CD4-positive, alpha-beta T cell (primary cell): ENCODE data around the gene RNU2-63P. TPM values are rescaled to one million over a fixed set of nuclear protein-coding genes. Genes with fewer than 3 reads are reported as not detected.
"Not testable (repeated sequence)": the region's sequence is repeated elsewhere in the genome, so short reads cannot be mapped to it uniquely, and the experiment has no call there.

Source experiments
- ATAC-seq: fragments of 200-7000 bp; cut with Tn5 transposase; one replicate; pipeline ENCODE4 v1.10.0; 2022; ENCODE audit warnings: mild to moderate bottlenecking; ENCODE audit not compliant: poor library complexity
- CTCF ChIA-PET: fragments of 350-600 bp; sonication (Branson Sonifier 250); formaldehyde crosslinking; loops from one replicate; lab custom pipeline; 2021; ENCODE audit warnings: antibody characterized with exemption, inconsistent platforms; lab: Charles Lee
- POLR2A ChIA-PET: fragments of 350-600 bp; sonication (Branson Sonifier 250); formaldehyde crosslinking; loops from one replicate; lab custom pipeline; 2021; ENCODE audit warnings: antibody characterized with exemption, inconsistent platforms; lab: Charles Lee
- DNase-seq, 14 experiments: peaks; one replicate each; pipeline ENCODE4 v3.0.0-alpha.2; 2013 to 2020; ENCODE audit warnings: mixed read lengths in 2 of 14
- H3K27ac ChIP-seq, 2 donors: one replicate each; pipeline versions ENCODE4 v1.5.1 to v1.7.0; 2013; ENCODE audit warnings: low read length in 2 of 2, low read depth in 1 of 2, mild to moderate bottlenecking in 1 of 2
- H3K27me3 ChIP-seq, 2 experiments: 1 replicate in 1 of 2; 2 replicates in 1 of 2; pipeline versions ENCODE4 v1.6.1 to v1.7.0; 2013; ENCODE audit warnings: low read length in 2 of 2, control low read depth in 1 of 2, mild to moderate bottlenecking in 1 of 2, moderate library complexity in 1 of 2; ENCODE audit not compliant: insufficient read depth in 2 of 2, control insufficient read depth in 1 of 2
- H3K36me3 ChIP-seq: one replicate; pipeline ENCODE4 v1.6.1; 2013; ENCODE audit warnings: low read length, control low read depth; ENCODE audit not compliant: insufficient read depth
- H3K4me1 ChIP-seq: one replicate; pipeline ENCODE4 v1.6.1; 2013; ENCODE audit warnings: low read length, control low read depth; ENCODE audit not compliant: insufficient read depth
- H3K4me3 ChIP-seq: one replicate; pipeline ENCODE4 v1.5.1; 2013; ENCODE audit warnings: mild to moderate bottlenecking, low read length, moderate library complexity
- H3K9me3 ChIP-seq, 2 experiments: 1 replicate in 1 of 2; 2 replicates in 1 of 2; pipeline versions ENCODE4 v1.6.1 to v1.7.0; 2013; ENCODE audit warnings: low read length in 2 of 2, mild to moderate bottlenecking in 2 of 2, control low read depth in 1 of 2, moderate library complexity in 1 of 2; ENCODE audit not compliant: control insufficient read depth in 1 of 2, insufficient read depth in 1 of 2
- H3K27ac Mint-ChIP-seq: one replicate; pipeline ENCODE4 v1.8.0; 2020; ENCODE audit warnings: mixed read lengths
- H3K27me3 Mint-ChIP-seq: one replicate; pipeline ENCODE4 v1.8.0; 2021; ENCODE audit warnings: mixed read lengths
- H3K36me3 Mint-ChIP-seq: one replicate; pipeline ENCODE4 v1.8.0; 2021; ENCODE audit warnings: low read depth, mixed read lengths
- H3K4me1 Mint-ChIP-seq: one replicate; pipeline ENCODE4 v1.8.0; 2021; ENCODE audit warnings: low read depth, mixed read lengths
- H3K4me3 Mint-ChIP-seq: one replicate; pipeline ENCODE4 v1.8.0; 2020; ENCODE audit warnings: mild to moderate bottlenecking, mixed read lengths
- H3K9me3 Mint-ChIP-seq: one replicate; pipeline ENCODE4 v1.8.0; 2020; ENCODE audit warnings: mixed read lengths
- intact Hi-C, 2 experiments: fragments of 100-400 bp; cut with DNase I in 1 of 2; cut with micrococcal nuclease in 1 of 2; formaldehyde crosslinking; loops; one replicate each; pipeline versions ENCODE4 v1.15.1 to v1.9.0; 2023 to 2025; cut with DNase I, micrococcal nuclease
- total RNA-seq, 174 experiments: library from RNA in 2 of 174; stranded (reverse) in 2 of 174; gene quantifications; one replicate each; pipeline ENCODE4 v1.2.3 and lab custom pipeline; 2021 to 2026

RNU2-63P gene
- total RNA-seq, 2 experiments from 2014 or later = 2.6 to 3.1 TPM

GRCh38 chr2:87992569-87992968 is 23.8 kb downstream of the RNU2-63P start:
- ATAC-seq, H3K4me3 ChIP-seq, CTCF ChIA-PET, H3K36me3 ChIP-seq, H3K4me1 Mint-ChIP-seq, H3K27me3 ChIP-seq, H3K27ac Mint-ChIP-seq, H3K4me1 ChIP-seq, H3K27me3 Mint-ChIP-seq, H3K27ac ChIP-seq, intact Hi-C loops, DNase-seq, H3K9me3 ChIP-seq, H3K9me3 Mint-ChIP-seq, H3K4me3 Mint-ChIP-seq, POLR2A ChIA-PET, H3K36me3 Mint-ChIP-seq: not testable (repeated sequence)

DNA sequence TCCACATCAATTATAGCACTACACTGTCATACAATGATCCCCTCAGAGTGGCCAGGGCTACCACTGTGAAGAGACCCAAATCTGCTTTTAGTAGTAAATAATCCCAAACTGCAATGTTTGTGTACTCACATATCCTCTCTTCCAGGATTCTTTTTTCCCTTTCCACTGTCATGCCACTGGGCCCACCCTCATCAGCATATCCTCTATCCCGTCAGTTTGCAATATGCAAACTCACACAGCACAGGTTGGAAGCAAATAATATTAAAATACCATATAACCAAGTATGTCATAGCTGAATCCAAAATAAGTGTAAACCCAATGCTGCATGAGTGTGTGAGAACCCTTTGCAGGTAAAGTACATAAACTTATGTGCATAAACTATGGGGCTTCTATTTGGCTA is 28.9 kb downstream of the RNU2-63P start:
- H3K36me3 Mint-ChIP-seq, H3K9me3 Mint-ChIP-seq, H3K4me1 Mint-ChIP-seq, H3K4me3 ChIP-seq, CTCF ChIA-PET, DNase-seq, H3K4me3 Mint-ChIP-seq, POLR2A ChIA-PET, H3K27me3 Mint-ChIP-seq, H3K27ac Mint-ChIP-seq, H3K9me3 ChIP-seq, H3K36me3 ChIP-seq, H3K27ac ChIP-seq, ATAC-seq, H3K27me3 ChIP-seq, H3K4me1 ChIP-seq, intact Hi-C loops: not testable (repeated sequence)

DNA sequence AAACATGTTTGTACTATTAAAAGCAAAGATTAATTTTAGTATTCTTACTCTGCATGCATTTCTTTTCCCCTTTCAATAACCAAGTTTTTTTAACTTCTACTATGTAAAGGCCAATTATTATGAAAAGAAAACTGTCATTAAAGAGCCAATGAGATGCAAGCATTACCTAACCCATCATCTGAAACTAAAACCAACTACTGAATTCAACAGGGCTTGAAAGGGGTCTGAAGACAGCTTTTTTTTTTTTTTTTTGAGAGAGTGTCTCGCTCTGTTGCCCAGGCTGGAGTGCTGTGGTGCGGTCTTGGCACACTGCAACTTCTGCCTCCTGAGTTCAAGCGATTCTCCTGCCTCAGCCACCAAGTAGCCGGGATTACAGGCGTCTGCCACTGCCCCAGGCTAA is 30.4 kb downstream of the RNU2-63P start:
- H3K36me3 Mint-ChIP-seq, CTCF ChIA-PET: not testable (repeated sequence)

GRCh38 chr2:87981182-87981581 is 35.2 kb downstream of the RNU2-63P start:
- H3K4me1 Mint-ChIP-seq, H3K27ac ChIP-seq, intact Hi-C loops, H3K9me3 Mint-ChIP-seq, H3K27me3 Mint-ChIP-seq, H3K27me3 ChIP-seq, DNase-seq, H3K36me3 ChIP-seq, H3K4me3 ChIP-seq, H3K27ac Mint-ChIP-seq, H3K4me3 Mint-ChIP-seq, CTCF ChIA-PET, POLR2A ChIA-PET, ATAC-seq, H3K9me3 ChIP-seq, H3K36me3 Mint-ChIP-seq, H3K4me1 ChIP-seq: not testable (repeated sequence)

More for the DNA sequence above, 30.4 kb downstream of the RNU2-63P start:
- H3K4me3 Mint-ChIP-seq, H3K27me3 Mint-ChIP-seq, H3K36me3 ChIP-seq, intact Hi-C loops, H3K4me1 ChIP-seq, H3K9me3 ChIP-seq, H3K4me3 ChIP-seq, ATAC-seq, H3K4me1 Mint-ChIP-seq, H3K27ac ChIP-seq, H3K9me3 Mint-ChIP-seq, POLR2A ChIA-PET, H3K27ac Mint-ChIP-seq, DNase-seq, H3K27me3 ChIP-seq: not testable (repeated sequence)

GRCh38 chr2:87972385-87972784 is 44.0 kb downstream of the RNU2-63P start:
- H3K27ac ChIP-seq, H3K36me3 ChIP-seq, H3K27me3 Mint-ChIP-seq, H3K36me3 Mint-ChIP-seq, H3K4me1 Mint-ChIP-seq, H3K4me1 ChIP-seq, intact Hi-C loops, H3K27ac Mint-ChIP-seq, DNase-seq, H3K9me3 Mint-ChIP-seq, CTCF ChIA-PET, H3K27me3 ChIP-seq, H3K9me3 ChIP-seq, H3K4me3 Mint-ChIP-seq, POLR2A ChIA-PET, H3K4me3 ChIP-seq, ATAC-seq: not testable (repeated sequence)

Other genes starting within 250 kb of the RNU2-63P start
- gene RGPD2, start 190.8 kb downstream of the RNU2-63P start, total RNA-seq = 10 to 100 TPM in 1 of 2 experiments, 1 to 10 TPM in 1; 8.1 to 10.6 TPM
- 1 to 10 TPM; 3.0 to 3.2 TPM for gene KRCC1, start 39.2 kb upstream of the RNU2-63P start, total RNA-seq
- not detected for gene SMYD1, start 51.3 kb upstream of the RNU2-63P start, total RNA-seq
- gene FABP1, start 111.5 kb upstream of the RNU2-63P start, total RNA-seq = not detected
- under 1 TPM; 0.39 to 0.85 TPM for gene THNSL2, start 153.8 kb upstream of the RNU2-63P start, total RNA-seq